Epidermal melanocyte (primary cell): ENCODE measurements around the gene FYB1.

ENCODE experiments used
- DNase-seq: peaks from one replicate; pipeline ENCODE4 v3.0.0; 2011; ENCODE audit warnings: low spot score; ENCODE audit not compliant: insufficient read length

FYB1 gene

DNA sequence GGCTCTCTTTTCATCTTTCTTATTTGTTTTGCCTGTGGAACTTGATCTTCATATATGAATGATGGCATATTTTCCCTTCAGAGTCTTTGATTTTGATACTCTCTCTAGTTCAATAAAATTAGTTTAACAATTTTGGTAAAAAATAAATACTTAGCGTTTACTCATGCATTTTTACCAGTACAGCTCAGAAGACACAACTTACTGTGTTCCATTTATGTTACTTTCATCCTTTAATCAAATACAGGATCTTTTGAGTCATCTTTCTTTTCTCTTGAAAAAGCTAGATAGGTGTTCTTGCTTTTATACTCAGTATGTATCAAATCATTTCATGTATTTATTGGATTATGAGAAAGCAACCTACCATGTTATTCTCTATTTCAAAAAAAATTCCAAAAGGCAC, 98.0 kb downstream of the FYB1 start:
- no peak for DNase-seq

DNA sequence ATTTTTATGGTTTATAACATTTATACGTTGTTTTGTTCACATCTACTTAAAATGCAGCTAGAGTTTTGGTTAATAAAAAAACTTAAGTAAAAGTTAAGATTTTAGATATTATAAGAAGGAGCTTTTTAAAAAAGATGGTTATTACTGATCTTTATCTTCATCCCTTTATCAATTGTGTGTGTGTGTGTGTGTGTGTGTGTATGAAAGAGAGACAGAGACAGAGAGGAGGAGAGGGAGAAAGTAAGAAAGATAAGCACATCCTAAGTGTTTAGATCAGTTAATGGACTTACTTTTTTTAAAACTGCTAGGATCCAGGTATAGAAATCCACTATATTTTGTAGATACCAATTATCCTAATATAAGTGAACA, 99.3 kb downstream of the FYB1 start:
- no peak for DNase-seq

DNA sequence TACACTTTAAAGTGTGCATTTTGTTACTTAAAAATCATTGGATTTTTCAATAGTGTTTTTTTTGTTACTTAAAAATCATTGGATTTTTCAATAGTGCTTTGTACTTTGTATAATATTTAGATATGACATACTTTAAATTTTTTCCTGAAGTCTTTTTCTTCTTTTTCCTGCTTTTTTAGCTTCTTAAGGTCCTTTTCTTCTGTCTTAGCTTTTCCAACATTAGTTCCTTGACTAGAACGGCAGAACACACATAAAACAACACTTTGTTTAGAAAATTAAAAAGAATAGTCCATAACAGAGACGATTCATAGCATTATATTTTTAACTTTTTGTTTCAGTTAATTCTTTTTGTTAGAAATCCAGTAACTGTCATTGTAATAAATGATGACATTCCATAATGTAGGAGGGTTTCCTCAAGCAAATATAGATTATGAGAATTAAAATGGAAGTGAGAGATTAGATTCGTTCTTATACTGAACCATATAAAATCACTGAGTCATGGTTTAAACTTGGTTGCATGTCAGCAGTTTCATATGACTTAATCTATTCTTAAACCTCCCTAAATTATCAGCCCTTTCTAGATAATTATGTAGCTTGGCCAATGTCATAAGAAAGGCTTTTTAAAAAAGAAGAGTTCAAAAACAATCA, 99.8 kb downstream of the FYB1 start:
- no peak for DNase-seq

DNA sequence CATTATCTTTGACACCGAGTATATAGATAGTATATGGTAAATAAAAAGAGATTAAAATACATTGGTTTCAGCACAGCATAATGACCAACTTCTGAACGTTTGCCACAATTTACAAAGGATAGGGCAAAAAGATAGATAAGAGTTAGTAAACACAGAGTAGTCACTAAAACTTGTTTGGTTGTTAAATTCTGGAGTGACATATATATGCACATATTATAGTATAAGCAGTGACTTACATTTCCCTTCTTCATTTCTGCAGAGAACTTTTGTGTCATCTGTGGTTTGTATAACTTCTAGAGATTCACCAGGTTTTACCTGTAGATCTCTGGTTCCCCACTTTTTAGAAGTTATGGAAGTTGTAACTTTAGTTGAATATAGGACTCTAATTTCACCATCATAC, 100.7 kb downstream of the FYB1 start:
- DNase-seq = no peak

DNA sequence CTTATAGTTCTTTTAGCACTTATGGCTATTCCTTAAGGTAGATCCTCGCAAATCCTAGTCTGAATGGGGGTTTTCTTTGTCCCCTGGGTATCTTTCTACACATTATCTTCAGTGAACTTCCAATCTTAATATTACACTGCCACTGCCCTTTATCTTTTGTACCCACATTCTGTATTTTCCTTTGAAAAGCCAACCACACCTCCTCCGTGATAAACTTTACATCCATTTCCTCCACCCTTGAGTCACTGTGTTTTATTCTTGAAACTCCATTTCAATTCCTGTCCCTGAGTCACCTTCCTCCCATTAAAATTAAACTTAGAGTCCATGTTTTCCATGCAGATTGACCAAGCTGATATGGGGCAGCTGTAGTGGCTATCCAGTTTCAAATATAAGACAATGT, 102.0 kb downstream of the FYB1 start:
- no peak for DNase-seq

DNA sequence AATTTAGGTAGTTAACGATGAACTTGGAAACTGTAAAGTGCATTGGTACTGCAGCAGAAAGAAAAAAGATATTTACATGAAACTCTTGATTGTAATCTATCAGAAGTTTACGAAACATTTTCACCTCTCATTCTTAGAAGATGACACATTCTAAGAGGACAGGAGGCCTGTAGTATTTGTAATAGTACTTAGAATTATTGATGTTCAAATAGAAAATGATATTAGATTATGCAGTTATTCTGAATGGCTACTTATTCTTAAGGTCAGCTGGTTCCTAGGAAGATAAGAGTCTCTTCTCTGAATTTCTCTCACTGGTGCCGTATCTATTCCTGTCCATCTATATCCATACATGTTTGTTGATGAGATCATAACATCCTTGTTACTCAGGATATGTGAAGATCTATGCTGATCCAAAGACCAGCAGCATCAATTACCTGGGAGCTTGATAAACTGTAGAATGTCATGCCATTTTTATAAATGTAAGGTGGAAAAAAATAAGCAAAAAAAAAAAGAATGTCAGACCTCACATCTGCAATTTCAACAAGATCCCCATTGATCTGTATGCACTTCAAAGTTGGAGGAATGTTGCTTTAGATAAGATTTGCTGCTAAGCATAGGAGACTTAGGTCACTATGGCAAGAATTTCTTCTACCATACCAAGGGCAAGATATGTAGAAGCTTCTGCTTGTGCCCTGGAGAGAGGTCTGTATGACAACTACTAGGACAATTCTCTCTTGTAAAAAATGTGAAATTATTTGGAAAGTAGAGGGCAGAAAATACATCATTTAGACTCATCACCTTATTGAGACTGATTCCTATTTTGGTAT, 102.8 kb downstream of the FYB1 start:
- no peak for DNase-seq

DNA sequence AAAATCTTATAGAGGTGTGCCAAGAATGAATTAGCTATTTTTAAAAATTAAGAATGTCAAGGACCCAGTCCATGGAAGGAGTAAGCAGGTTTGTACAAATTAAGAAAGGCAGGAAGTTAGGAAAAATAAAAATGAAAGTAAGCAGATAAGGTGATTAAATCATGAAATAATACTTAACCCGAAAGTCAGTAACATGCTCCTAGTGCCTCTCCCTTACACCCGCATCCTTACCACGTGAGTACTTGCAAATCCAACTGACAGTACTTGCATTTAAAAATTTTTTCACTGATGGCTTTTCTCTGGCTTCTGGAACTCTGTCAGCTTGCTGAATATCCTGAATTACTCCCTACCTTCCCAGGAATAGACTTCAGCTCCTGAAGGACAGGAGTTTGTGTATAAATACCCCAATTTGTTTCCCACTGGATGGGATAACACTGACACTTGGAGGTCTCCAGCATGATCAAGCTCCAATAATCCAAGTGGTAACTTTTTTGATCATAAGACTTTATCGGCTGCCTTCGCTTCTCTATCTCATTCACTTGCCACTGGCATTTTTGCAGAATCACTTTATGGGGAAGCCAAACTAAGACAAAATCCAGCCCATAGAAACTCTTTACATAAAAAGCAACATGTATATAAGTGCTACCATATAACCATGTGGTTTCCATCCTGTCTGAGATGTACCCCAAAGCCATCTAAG, 103.6 kb downstream of the FYB1 start:
- DNase-seq = no peak

DNA sequence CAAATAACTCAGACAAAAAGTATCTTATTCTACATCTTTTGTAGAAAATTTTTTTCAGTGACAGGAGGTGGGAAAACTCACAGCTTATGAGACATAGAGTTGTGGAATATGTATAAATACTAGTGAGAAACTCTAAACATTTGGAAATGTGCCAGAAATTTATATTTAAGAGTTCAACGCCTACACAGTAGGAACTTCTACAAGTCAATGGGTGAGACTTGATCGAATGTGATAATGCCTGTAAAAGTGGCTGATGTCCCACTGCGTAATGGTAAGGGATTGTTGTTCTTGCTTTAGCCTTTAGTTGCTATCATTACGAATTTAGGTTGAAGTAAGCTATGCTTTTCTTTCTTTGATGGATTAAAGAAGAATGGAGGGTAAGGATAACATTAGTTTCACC, 105.2 kb downstream of the FYB1 start:
- no peak for DNase-seq

DNA sequence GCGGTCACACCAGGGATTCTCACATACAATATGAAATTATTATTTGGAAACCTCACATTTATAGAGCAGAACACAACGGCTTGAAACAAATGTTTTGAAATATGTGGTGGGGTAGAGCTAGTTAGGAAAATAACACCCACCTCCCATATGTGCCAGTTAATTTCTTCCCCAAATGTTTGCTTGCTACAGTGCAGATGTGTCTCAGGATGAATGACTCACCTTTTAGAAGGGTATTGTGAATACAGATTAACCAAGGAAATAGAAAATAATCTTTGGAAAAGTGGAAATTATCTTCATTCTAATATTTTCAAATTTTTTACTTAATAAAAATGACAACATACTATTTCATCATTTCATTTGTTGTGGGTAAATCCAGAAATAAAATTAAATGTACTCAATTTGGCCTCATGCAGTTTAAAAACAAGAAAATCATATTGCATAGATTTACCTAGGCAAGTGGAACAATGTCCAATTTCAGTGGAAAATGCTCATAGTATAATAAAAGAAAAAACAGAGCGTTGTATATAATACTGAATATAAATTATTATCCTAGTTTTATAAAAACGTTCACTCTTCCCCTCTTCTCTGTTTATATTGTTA, 105.9 kb downstream of the FYB1 start:
- no peak for DNase-seq

DNA sequence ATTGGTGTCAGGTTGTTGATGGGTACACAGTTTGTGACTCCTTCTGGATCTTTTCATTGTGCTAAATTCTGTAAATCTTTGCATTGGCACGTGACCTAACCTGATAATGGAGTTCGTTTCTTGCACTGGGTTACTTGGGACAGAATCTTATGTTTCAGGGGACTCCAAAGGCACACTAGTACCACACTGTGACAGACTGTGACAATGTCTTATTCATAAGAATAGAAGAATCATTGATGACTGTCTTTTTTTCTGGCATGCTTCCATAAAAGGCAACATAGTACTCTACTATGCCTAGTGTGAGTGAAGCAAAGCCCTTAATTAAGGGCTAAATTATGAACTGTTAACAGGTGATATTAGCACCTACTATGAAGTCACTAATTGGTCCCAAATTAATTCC, 109.8 kb downstream of the FYB1 start:
- no peak for DNase-seq

DNA sequence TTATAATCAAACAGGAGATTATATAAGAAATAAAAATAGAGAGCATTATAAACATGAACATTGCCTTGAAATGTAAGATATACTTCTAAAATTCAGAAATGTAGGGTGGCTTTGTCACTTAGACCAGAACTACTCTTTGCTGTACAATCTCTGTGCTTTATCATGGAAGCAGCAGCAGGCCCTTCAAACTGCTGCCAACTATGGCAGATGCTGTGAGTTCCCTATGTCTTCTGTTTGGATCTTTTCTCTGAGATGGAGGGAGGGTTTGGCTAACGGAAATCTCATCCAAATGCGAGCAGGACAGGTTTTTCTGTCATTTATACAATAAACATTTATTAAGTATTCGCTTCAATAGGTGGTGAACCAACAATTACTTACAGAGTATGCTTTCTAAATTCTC, 110.4 kb downstream of the FYB1 start:
- no peak for DNase-seq

DNA sequence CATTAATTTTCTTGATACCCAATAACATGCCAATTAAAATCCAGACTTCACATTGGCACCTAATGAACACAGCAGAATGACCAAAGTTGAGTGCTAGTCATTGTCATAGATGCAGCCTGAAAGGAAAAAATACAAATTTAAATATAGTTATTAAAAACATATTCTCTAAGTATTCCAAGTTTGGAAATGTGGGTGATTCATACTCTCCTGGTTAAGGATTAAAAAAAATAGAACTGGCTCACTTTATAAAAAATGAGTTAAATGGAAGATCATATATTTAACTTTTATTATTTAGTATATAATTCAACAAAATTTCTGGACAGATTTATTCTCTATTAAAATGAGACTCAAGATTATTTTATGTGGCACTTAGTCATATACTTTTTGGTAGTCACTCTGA, 112.0 kb downstream of the FYB1 start:
- no peak for DNase-seq

DNA sequence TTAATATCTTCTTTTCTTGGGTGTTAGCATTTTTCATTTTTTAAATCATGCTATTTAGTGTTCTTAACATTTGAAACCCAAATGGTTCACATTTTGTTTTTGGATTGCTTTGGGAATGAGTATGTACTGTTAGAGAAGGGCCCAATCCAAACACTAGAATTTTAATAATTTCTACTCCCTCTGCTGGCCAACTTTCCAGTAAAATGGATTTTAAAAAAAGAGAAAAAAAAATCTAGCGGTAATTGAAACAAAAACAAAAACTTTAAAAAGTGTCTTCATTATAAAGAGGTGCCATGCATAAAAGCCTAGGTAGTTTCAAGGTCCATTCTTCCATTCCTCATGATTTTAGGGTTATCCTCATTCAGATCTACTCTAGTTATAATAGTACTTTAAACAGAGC, 113.0 kb downstream of the FYB1 start:
- DNase-seq = no peak

DNA sequence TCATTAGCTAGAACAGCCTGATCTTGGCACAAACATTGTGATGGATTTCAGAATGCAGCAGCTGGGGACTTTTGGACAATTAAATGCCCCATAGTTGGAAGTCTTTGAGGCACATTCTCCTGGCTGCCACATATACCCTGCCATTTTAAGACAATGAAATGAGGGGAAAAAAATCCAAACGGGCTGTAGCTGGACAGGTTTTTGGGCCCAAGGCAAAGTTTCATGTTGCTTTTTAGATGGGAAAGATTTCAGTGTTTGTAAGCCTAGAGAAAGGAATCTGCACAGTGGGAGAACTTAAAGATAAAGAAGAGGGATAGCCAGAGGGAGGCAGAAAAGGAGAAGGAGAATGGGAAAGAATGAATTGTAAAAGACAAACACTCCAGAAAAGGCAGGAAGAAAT, 115.1 kb downstream of the FYB1 start:
- DNase-seq = no peak

DNA sequence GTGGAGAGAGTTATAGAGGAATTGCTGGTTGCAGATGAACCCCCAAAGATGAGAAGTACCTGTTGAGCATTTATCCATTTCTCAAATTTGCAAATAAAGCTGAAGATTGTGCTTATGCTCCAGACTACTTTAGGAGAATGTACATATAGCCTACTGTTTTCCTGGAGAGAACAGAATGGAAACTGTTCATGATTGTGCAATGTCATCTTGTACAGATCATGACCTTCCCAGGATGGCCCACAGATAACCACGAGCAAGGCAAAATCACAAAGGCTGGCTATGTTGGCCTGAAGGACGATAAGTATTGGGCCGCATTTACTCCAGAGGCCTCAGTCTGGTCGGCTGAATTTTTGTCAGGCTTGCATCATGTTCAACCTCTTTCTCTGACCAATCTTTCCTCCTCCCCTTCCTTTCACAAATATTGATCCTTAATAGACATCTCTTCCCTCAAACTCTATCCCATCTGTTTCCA, 116.6 kb downstream of the FYB1 start:
- DNase-seq = no peak

DNA sequence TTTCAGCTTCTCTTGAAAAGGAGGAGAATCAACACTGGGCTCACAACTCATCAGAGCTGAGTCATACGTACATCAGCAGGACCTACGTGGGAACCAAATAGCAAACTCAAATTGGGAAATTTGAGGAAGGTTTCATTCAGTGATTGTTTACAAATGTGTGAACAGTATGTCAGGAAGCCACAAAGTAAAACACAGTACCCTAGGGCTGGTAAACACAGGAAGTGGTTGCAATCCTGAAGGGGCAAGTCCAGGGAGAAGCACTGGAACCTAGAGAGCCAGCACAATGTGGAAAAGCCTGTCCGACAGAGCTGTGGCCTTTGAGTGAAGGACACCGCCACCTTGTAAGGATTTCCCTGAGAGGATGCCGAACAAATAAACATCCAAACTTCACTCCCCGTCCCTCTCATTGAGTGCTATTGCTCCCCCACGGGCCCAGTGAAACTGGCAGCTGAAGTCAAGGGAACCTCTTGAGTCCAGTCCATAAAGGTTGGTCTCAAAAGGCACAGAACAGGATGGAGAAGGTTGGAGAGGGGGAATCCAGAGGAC, 118.4 kb downstream of the FYB1 start:
- DNase-seq = peak; percentile 59

DNA sequence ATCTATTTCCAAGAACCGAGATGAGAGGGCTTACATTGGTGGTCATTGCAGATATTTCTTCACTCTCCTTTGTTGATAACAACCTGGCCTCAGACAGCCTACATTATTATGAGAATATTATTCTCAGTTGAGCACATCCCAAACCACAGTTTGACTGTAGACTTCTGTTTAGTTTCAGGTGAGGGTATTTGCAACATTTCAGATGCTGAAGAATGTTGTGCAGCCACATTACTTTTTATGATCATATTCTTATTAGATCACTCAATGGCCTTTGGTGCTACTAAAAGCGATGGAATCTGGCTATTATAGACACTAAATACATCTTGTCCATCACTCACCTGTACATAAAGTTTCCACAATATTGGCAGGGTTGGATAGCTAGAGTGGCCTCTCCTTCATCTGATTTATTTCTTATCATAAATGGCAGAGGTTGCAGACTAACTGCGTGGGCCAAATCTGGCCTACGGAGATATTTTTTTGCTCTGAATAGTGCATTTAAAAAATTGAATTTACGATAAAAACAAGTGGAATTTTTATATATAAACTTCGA, 119.0 kb downstream of the FYB1 start:
- DNase-seq = no peak

DNA sequence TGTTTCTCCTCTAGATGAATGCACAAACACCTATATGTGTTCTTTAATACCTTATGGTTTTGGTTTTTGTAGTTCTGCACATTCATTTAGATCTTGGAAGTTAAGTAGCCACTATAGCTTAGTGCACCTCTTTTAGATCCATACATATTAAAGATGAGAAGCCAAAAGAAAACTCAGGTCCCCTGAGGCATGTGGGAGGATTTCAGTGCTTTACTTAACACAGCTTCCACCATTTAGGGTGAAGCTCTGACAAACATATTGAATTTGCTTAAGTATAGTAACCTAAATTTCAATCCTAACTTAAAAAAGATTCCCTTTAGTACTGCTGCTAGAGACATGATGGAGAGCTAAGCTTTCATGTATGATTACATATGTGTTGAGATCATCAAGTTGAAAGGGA, 119.5 kb downstream of the FYB1 start:
- DNase-seq = no peak

DNA sequence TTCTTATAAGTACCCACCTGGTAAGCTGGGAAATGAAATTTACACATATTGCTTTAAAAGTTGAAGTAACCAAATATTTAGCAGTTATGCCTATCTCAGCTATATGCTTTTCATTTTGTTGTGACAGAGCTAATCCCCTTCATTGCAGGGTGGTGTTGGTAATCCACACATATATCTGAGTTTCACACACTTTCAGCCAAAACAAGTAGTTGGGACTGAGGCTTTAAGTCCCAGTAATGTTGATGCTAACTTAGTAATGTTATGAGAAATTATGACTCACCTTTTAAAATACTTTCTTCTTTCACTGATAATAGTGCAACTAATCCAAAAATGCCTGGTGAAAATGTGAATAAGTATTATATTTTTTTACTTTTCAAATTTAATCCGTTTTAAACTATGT, 126.0 kb downstream of the FYB1 start:
- DNase-seq = no peak

DNA sequence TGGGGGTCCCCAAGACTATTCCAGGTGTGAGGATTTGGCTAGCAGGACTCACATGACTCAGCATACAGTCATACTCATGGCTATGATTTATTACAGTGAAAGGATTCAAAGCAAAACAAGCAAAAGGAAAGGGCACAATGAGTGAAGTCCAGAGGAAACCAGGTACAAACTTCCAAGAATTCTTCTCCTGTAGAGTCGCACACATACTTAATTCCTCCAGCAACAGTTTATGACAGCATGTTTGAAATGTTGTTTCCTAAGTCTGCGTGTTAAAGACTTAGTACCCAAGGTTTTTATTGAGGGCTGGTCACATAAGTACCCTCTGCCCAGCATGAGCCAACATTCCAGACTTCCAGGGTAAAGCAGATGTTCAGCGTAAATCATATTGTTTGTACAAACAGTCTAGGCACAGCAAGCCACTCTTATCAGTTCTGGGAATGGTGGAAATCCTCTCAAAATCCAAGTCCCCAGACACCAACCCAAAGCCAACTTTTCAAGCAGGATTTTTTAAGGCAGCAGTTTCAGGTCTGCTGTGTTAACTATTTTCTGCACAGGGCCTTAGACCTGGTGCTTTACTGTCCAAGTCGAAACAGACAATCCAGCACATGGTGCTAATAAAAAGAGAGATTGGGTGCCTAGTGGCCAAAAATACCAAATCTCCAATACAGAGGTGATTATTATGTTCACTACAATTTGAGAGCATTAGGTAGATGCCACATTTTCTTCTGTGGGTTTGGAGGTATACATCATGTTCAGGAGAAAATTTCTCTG, 126.6 kb downstream of the FYB1 start:
- DNase-seq = no peak
